ENCODE measurements around the gene KLHL26.

KLHL26 gene

GRCh38 chr19:18685597-18686190 is 48.9 kb downstream of the KLHL26 start:
- DNase-seq (ENCODE audit: low read depth in 3 of 3) = no peak

GRCh38 chr19:18687740-18688465 is 51.1 kb downstream of the KLHL26 start:
- DNase-seq (ENCODE audit: low read depth in 3 of 3) = no peak

- DNase-seq (ENCODE audit: low read depth in 3 of 3) = no peak
Measured at GRCh38 chr19:18696023-18696422, 59.2 kb downstream of the KLHL26 start.

GRCh38 chr19:18697680-18698079 is 60.9 kb downstream of the KLHL26 start:
- DNase-seq (ENCODE audit: low read depth in 3 of 3) = no peak

- DNase-seq (ENCODE audit: low read depth in 3 of 3) = no peak
Measured at GRCh38 chr19:18698321-18699167, 61.7 kb downstream of the KLHL26 start.

GRCh38 chr19:18699403-18700054 is 62.7 kb downstream of the KLHL26 start:
- DNase-seq (ENCODE audit: low read depth in 3 of 3) = no peak

GRCh38 chr19:18700501-18701249 is 63.8 kb downstream of the KLHL26 start:
- DNase-seq (ENCODE audit: low read depth in 3 of 3) = peak; percentile 42 to 47 (median 47)

GRCh38 chr19:18701250-18701608 is 64.4 kb downstream of the KLHL26 start:
- no peak for DNase-seq (ENCODE audit: low read depth in 3 of 3)

GRCh38 chr19:18704054-18704453 is 67.2 kb downstream of the KLHL26 start:
- no peak for DNase-seq (ENCODE audit: low read depth in 3 of 3)

- no peak for DNase-seq (ENCODE audit: low read depth in 3 of 3)
Measured at GRCh38 chr19:18704971-18705370, 68.1 kb downstream of the KLHL26 start.

- DNase-seq (ENCODE audit: low read depth in 3 of 3) = no peak
Measured at GRCh38 chr19:18708452-18709231, 71.8 kb downstream of the KLHL26 start.

- DNase-seq (ENCODE audit: low read depth in 3 of 3) = no peak
Measured at GRCh38 chr19:18709546-18709945, 72.7 kb downstream of the KLHL26 start.

- no peak for DNase-seq (ENCODE audit: low read depth in 3 of 3)
Measured at GRCh38 chr19:18710186-18710585, 73.4 kb downstream of the KLHL26 start.

- DNase-seq (ENCODE audit: low read depth in 3 of 3) = no peak
Measured at GRCh38 chr19:18710996-18711751, 74.3 kb downstream of the KLHL26 start.

GRCh38 chr19:18711893-18712292 is 75.1 kb downstream of the KLHL26 start:
- DNase-seq (ENCODE audit: low read depth in 3 of 3) = no peak

GRCh38 chr19:18712981-18713380 is 76.2 kb downstream of the KLHL26 start:
- DNase-seq (ENCODE audit: low read depth in 3 of 3) = no peak

- no peak for DNase-seq (ENCODE audit: low read depth in 3 of 3)
Measured at GRCh38 chr19:18713550-18714117, 76.8 kb downstream of the KLHL26 start.

- DNase-seq (ENCODE audit: low read depth in 3 of 3) = no peak
Measured at GRCh38 chr19:18715416-18715815, 78.6 kb downstream of the KLHL26 start.

- no peak for DNase-seq (ENCODE audit: low read depth in 3 of 3)
Measured at GRCh38 chr19:18716857-18717256, 80.0 kb downstream of the KLHL26 start.

- DNase-seq (ENCODE audit: low read depth in 3 of 3) = no peak
Measured at GRCh38 chr19:18717601-18718000, 80.8 kb downstream of the KLHL26 start.
